ENCODE measurements around the gene SYDE2.

- TF ChIP-seq CTCF (conservative IDR thresholded peaks at IDR 0.05; ENCODE audit: low read depth, low read length) (no peak), EZH2 (IDR thresholded peaks at IDR 0.05; ENCODE audit: borderline replicate concordance, low read depth, low read length, poor library complexity, severe bottlenecking) (no peak)
These were observed 951 bp downstream of the SYDE2 start for GRCh38 chr1:85199667-85200462.

Measured in A673 (cell line).